ENCODE data around the gene GPR25.
"Not testable (repeated sequence)": the region's sequence is repeated elsewhere in the genome, so short reads cannot be mapped to it uniquely, and the experiment has no call there.

GPR25 gene

DNA sequence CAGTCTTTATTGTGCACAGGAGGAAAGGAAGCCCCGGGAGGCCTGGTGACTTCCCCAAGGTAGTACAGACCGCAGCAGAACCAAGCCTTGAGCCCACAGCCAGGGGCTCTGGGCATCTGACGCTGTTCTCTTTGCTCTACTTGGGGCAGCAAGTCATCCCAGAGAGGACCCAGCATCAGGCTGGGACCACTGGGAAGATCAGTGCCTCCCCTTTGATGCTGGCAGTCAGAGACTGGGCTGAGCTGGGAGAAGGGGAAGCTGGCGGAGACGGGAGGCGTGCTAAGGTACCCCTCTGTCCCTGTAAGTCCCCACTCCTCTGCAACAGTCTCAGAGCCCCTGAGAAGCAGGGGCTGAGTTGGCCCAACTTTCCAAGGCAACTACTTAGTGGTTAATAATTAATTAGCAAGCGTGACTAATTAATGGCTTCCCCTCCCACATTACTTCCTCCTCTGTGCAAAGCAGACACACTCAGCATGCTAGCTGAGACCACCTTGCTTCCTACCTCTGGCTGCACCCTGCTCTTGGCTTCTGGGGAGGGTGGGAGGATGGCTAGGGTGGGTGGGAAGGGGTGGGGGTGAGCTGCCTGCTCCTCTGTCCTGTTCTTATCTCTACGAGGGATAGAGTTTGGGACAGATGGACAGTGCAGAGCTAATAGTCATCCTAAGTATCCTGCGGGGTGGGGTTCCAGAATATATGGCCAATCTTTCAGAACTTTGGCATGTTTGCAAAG lies 23.2 kb downstream of the GPR25 start:
- no peak for DNase-seq

DNA sequence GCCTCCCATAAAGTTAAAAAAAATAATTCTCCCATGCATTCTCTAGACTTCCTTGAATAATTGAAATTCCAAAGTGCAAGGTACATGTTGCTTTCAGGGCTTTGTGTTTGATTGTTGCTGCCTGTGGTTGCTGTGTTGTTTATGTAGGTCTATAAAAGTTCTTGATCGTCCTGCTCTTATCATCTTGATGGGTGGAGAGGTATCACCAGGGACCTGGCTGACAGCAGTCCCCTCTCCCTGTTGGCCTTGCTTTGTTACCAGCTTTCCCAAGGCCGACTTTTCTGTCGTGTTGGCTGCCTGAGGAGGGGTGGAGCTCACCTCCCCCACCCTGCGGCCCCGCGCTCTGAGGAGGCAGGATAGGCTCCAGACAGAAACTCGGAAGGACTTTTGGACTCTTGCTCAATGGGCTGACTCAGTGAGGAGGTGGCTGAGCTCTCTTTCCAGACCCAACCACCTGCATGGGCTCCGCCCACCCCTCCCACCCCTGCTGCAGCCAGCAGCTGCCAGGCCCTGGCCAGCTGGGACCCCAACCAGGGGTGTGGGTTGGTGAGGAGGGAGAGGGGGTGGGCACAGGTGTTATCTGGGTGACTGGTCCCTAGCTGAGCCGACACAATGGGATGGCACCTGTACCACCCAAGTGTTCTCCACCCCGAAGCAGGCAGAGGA lies 23.9 kb downstream of the GPR25 start:
- DNase-seq = peak; percentile 31

DNA sequence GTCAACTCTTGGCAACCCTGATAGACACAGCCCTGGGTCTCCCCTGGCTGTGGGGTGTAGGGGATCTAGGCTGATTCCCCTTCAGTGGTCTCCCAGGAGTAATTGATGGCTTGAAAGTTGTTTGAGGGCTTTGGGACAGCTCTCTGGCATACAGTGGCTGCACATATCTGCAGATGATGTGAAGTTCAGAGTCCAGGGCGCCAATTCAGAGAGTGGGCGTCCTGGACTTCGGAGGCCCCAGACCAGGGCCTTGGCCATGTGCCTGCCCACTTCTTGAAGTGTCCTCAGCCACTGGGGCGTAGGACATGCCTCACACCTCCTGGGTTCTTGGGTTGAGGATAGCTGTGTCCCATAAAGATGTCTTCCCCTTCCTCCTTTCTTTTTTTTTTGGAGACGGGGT lies 24.5 kb downstream of the GPR25 start:
- no peak for DNase-seq

DNA sequence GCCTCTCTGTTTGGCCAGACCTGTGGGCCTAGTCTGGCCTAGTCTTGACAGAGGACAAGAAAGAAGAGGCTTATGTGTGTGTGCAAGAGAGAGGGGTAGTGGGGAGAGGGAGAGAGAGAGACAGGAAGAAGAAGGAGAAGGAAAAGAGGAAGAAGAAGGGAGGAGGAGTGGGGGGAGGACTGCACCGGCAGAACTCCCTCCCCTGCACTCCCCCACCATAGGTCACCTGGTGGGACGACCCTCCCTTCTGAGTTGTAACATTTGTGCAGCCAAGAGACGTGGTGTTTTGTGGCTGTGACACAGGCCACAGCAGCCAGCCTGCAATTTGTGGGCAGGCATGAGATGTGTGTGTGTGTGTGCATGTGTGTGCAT lies 26.2 kb downstream of the GPR25 start:
- DNase-seq = no peak

DNA sequence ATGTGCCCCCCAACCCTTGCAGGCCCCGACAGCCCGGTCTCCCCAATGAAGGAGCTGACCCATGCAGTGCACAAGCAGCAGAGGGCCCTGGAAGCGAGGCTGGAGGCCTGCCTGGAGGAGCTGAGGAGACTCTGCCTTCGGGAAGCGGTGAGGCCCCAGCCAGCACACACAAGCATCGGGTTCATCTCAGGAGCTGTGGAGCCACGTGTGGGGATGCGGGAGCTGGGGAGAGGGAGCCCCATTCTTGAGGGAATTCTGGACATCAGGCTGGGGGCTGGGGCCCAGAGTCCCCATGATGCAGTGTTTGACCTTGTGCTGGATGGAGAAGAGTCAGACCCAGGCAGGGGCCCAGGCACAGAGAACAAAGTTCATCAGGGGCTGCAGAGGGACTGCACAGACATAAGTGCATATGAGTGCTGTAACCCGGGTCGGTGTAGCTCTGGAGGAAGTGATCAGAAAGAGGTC lies 26.7 kb downstream of the GPR25 start:
- no peak for DNase-seq

DNA sequence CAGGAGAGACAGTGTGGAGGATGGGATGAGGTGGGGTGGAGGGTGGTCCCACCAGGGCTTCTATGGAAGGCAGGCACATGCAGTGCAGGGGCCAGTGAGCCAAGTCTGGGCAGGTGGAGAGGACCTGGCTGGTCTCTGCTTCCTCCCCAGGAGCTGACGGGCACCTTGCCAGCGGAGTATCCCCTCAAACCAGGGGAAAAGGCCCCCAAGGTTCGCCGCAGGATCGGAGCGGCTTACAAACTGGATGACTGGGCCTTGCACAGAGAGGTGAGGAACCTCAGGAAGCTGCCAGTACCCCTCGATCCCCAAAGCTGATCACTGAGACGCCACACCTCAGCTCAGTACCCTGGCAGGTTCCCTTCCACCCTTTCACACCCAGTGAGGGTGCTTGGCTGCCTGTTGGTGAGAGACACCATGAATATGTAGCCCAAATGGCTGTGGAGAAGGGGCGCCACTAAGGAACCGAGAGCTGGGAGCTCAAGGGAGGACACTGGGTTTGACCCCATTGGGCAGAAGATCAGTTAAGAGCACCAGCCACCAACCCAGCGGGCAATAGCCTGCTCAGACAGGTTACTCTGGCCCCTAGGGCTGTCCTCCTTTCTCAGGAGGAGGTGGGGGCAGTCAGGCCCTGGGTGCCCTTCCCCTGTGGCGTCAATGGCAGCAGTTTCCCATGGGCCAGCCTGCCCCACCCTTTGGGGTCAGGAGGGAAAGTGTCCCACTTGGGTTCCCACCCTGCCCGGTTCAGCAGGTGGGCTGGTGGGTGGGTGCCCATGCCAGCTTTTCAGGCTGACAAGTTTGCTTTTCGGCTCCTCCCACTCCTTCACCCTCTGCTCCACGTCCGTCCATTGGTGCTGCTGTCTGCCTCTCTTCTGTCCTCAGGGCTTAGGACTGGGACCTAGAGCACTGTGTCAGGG lies 27.4 kb downstream of the GPR25 start:
- DNase-seq = no peak

DNA sequence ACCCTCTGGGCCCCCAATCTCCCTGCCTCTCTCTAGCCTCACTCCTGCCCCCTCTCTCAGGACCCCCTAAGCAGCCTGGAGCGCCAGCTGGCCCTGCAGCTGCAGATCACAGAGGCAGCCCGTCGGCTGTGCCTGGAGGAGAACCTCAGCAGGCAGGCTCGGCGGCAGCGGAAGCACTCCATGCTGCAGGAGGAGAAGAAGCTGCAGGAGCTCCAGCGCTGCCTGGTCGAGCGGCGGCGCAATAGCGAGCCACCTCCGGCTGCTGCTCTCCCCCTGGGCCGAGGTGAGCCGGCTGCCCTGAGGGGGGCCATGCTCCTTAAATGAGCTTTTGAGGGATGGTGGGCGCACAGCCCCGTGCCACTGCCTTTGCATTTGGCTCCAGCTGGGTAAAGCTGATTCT lies 28.1 kb downstream of the GPR25 start:
- no peak for DNase-seq

DNA sequence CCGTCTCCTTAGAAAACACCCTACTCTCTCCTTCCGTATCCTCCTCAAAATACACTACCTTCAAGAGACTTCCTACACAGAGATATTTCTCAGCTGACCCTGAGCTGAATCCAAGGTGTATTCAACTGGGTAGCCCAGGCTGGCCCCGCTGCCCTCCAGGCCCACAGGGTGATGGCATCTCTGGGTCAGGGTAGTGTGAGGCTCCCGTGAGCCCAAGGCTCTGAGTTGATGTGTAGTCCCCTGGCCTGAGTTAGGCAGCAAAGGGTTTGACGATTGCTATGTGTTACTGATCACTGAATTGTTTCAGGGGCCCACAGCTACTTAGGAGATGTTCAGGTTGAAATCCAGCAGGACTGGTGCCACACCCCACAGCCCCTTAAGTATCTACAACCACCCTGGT lies 28.6 kb downstream of the GPR25 start:
- DNase-seq = no peak

DNA sequence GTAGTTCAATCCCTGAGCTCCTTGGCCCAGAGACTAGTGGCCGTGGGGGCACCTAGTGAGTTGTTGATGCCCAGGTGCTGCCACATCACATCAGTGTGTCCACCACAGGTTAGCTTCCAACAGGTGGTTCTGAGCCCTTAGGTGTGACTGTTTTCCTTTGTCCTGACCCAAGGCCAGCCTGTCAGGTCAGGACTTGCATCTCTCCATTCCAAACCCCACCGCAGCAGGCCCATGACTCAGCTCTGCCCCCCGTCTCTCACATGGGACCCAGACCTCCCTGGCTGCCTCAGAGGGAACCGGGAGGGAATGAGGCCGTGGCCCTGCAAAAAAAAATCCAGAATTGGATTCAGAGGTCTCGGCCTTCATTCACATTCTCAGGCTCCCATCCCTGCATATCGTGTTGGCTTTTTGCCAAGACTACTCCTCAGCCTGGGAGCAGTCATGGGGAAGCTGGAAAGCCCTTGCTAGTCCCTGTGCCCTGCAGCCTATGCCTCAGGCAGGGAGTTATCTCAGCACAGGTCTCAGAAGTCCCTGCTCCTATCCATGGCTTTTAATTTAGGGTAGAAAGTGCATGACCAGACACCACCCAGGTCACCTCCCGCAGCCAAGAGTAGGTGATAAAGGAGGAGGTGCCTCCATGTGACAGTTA lies 29.1 kb downstream of the GPR25 start:
- DNase-seq = no peak

DNA sequence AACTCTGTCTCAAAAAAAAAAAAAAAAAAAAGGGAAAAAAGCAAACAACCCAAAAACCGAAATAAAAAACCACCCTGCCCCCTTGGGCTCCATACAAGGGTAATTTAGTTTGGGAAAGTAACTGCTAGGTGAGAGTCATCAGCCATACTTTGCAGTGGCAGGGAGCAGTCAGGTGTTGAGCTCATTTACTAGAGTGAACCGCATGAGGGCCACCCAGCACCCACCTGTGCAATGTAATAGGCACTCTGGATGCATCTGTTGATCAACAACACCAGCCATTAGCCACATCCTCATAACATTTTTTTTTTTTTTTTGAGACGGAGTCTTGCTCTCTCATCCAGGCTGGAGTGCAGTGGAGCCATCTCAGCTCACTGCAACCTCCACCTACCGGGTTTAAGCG lies 31.0 kb downstream of the GPR25 start:
- no peak for DNase-seq

DNA sequence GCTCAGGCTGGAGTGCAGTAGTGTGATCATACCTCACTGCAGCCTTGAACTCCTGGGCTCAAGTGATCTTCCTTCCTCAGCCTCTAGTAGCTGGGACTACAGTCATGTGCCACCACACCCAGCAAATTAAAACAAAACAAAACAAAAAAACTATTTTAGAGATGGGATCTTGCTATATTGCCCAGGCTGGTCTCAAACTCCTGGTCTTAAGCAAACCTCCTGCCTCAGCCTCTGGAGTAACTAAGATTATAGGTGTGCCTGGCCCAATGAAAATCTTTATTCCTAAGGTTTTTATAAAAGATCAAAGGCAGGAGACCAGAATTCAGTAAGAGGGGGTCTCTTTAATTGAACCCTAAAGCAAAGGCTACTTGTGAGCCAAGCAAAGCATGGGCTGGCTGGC lies 32.0 kb downstream of the GPR25 start:
- no peak for DNase-seq

DNA sequence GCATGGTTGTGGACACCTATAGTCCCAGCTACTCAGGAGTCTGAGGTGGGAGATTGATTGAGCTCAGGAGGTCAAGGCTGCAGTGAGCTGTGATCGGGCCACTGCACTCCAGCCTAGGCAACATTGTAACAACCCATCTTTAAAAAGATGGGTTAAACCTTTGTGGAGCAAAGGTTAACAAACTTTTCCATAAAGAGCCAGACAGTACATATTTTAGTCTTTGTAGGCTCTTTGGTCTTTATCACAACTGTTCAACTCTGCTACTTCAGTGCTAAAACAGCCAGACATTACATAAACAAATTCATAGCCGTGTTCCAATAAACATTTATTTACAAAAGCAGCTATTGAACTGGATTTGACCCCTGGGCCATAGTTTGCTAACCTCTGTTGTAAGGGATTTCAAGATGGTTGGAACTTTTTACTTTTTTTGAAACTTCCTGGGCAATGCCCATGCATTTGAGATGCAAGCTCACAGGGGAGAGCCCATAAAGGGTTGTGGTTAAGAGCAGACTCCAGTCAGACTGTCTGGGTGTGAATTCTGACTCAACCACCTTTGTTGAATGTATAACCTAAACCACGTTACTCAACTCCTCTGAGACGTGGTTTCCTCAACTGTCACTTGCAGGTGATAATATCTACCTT lies 32.8 kb downstream of the GPR25 start:
- DNase-seq = peak; percentile 31

DNA sequence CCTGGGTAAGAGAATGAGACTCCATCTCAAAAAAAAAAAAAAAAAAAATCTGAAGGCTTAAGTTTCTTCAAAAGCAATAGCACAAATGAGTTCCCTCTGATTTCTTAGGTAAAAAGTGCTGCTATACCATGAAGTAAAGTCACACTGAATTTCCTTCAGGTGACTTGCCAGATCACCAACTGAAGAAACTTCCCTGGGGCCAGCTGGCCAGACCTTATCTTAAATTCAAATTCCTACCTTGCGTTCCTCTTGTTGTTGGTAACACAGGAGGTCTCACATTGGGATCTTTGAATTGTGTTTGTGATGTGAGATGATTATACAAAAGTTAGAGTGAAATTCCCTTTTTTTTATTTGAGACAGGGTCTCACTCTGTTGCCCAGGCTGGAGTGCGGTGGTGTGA lies 33.7 kb downstream of the GPR25 start:
- DNase-seq = no peak

DNA sequence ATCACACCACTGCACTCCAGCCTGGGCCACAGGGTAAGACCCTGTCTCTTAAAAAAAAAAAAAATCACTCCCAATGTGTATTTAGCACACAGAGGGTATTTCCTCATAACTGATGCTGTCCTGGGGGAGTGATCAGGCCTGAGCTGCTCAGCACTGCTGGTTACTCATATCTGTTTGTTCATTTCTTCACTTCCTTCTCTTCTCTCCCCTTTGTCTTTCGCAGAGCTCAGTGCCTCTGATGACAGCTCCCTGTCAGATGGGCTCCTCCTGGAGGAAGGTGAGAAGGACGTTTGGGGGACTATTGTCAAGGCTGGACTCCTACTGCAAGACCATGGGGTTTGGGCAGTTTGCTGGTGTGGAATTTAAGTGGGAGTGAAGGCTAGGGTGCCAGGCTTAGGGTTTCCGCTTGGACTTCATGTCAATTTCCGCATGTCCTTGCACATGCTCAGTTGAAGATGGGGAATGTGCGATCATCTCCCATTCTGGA lies 34.9 kb downstream of the GPR25 start:
- DNase-seq = peak; percentile 17

DNA sequence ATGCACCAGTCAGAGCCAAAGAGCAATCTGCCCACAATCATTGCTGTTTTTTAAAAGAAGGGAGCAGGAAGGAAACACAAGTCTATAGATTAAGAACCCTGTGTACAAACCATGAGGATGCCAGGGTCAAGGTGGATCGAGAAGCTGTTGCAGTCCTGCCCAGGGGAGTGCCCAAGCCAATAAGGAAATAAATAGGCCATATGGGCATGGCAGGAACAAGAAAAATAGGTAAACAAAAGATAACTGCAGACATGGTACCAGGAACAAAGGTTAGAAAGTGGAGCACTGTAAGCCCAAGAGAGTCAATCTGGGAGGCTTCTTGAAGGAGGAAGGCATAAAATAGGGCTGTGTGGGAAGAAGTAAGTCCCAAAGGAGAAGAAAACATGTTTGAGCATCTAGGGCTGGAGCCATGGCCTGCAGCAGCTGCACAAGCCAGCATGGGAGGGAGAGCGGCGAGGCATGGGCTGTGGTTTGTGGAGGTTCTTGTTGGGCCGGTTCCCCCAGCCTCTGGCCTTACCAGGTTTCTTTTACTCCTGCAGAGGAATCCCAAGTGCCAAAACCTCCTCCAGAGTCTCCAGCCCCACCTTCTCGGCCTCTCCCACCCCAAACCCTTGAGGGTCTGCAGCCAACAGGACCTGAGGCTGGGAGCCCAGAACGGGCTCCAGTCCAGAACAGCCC lies 35.5 kb downstream of the GPR25 start:
- no peak for DNase-seq

DNA sequence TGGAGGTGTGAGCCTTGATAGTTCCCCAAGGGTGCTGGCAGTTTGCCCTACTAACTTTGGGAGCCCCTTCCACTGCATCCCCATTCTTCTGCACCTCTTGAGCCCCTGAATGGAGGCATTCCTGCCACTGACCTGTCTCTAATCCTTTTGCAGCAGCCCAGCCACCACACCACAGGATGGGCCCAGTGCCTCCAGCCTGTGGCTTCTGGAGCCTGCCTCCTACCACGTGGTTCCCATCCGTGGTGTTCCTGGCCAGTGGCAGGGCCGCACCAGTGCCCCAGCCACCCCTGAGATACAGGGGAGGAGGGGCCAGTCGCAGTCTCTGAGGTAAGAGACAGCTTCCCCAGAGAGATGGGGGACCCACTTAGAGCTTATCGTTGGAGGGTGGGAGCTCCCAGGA lies 36.3 kb downstream of the GPR25 start:
- no peak for DNase-seq

DNA sequence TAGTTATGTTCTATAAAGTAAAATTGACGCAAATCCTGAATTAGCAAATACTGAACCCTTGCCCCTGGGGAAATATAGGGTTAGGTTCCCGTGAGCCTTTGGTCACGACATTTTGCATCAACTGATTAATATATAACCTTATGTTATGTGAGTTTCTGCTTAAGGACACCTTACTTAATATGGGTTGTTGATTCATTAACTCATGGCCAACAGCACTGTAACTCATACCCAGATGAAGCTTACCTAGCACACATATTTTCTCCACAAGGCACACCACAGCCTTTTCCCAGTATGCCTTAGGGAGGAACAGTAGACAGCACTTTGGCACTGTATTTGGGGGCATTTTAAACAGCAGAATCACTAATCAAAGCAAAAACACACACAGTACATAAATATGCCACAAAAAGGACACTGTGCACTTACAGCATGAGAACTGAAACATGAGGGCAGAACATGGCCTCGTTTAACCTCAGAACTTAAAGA lies 37.0 kb downstream of the GPR25 start:
- no peak for DNase-seq

DNA sequence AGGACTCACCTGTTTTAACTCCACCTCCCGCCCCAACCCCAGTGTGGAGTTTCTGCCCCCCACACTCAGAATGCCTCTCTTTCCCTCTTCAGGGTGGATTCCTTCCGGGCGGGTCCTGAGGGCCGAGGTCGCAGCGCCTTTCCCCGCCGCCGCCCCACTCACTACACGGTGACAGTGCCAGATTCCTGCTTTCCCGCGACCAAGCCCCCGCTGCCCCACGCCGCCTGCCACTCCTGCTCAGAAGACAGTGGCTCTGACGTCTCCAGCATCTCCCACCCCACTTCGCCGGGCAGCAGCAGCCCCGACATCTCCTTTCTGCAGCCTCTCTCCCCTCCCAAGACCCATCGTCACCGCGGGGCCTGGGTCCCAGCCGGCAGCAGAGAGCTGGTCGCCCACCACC lies 38.6 kb downstream of the GPR25 start:
- no peak for DNase-seq

DNA sequence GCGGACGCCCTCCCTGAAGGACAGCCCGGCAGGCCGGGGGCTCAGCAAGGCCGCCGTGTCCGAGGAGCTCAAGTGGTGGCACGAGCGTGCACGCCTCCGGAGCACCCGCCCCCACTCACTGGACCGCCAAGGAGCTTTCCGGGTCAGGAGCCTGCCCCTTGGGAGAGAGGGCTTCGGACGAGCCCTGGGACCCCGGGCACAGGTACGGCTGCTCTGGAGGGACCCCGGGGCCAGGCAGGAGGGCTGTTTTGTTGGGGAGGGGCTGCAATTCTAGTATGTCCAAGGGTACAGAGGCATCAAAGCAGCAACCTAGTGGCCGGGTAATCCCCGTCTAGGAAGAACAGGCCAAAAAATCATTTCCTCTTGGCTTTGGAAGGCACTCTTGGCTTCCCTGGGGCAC lies 39.2 kb downstream of the GPR25 start:
- not testable (repeated sequence) for DNase-seq

DNA sequence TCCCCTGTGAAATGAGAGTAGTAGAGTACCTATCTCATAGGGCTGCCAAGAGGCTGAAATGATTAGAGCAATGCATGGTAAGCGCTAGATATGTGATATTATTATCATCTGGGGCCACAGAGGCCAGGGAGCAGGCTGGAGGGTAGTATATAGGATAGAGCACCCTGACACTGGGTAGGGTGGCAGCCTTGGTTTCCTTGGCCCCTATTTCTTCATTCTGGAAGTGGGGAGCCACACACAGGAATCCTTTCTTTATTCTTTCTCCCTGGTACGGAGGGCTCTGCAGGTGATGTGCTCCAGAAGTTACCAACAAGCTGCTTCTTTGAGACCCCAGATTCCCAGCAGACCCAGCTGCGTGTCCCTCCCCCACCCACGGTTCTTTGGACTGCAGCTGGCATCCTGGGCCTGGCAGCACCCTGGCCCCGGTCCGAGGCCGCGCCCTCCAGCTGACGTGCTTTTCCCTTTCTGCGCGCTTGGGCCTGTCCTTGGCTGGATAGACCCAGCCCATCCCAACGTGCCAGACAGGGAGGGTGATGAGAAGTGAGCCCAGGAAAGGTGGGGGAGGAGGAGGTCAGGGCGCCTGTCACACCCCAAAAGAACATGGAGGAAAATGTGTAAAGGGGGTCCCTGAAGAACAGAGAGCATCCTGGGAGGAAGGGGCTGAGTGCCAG lies 40.1 kb downstream of the GPR25 start:
- DNase-seq = no peak

DNA sequence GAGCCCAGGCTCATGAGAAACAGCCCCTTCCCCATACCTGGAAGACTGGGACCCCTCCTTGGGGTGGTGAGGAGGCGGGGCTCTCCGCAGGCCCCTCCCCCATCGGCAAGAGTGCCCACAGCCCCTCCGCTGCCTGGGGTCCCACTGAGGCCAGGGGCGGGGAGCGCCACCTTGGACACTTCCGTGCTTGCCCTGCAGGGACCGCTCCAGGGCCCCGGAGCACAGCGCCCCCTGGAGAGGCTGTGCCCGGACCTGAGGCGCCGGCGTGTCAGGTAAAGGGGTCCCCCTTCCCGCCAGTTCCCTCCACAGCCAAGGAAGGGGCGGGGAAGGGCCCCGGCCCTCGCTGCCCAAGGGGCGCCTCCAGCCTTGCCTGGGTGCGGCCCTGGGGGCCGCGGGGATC lies 43.4 kb downstream of the GPR25 start:
- DNase-seq = no peak
